HUDEP-2 (cell line): ENCODE measurements around the gene IDI2.
A peak's percentile ranks its signal among the peaks of the same experiment; 100 is the strongest.
"Not testable (repeated sequence)": the region's sequence is repeated elsewhere in the genome, so short reads cannot be mapped to it uniquely, and the experiment has no call there.

Source experiments
- DNase-seq, 76 experiments: peaks; one replicate each; lab custom pipeline; 2025; ENCODE audit not compliant: unreplicated experiment in 76 of 76; lab: John Stamatoyannopoulos, UW

The IDI2 gene

DNA sequence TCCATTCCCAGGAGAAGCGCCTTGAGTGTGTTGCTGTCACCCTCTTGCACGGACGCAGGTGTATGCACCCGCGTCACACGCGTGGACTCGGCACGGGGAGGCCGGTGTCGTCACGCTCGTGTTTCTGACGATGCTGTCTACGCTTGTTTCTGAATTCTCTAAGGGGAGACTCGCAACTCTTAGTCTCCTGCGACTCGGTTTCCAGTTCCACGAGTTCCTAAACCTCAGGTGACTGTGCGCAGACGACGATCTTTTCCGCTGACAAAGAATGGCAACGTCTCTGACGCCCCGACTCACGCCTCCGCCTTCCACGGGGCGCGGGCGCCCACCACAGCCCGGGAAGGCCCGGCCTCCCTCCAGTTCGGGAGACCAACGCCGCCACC, 22.7 kb upstream of the IDI2 start:
- peak in 3 of 76 experiments; percentile 33 to 52 (median 50) for DNase-seq

DNA sequence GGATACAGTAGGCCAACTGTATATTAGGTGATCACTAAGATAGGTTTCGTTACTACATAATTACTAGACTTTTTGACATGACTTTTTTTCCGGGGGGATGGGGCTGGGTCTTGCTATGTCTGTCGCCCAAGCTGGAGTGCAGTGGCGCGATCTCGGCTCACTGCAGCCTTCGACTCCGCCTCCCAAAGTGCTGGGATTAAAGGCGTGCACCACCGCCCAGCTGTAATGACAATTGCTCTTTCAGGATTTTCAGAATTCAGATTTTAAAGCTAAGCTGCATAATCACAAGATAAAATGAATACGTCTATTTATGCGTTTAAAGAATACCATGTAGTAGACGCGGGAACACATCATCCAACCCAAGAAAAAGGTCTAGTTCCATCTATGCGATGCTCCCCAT, 22.3 kb upstream of the IDI2 start:
- DNase-seq = peak in 26 of 76 experiments; percentile 2 to 35 (median 17)

DNA sequence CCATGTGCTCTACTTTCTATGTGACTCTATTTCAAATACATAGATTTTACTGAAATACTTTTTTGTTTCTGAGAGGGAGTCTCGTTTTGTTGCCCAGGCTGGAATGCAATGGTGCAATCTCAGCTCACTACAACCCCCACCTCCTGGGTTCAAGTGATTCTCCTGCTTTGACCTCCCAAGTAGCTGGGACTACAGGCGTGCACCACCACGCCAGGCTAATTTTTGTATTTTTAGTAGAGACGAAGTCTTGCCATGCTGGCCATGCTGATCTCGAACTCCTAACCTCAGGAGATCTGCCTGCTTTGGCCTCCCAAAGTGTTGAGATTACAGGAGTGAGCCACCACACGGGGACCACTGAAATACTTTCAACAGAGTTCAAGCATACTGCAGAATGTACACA, 19.8 kb upstream of the IDI2 start:
- DNase-seq = no peak

DNA sequence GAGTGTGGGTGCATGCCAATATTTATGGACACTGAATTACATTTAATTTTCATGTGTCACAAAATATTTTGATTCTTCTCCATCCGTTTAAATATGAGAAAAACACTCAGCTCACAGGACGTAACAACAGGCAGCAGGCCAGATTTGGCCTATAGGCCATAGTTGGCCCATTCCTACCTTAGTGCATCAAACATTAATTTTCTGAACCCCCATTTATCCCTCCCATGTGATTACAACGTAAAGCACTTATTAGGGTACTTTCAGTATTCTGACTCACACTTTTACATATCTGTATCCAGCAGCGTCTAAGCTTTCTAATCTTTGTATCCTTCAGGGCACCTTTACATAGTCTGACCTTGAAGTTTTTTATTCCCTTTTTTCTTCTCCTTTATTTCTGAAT, 19.3 kb upstream of the IDI2 start:
- DNase-seq = no peak

DNA sequence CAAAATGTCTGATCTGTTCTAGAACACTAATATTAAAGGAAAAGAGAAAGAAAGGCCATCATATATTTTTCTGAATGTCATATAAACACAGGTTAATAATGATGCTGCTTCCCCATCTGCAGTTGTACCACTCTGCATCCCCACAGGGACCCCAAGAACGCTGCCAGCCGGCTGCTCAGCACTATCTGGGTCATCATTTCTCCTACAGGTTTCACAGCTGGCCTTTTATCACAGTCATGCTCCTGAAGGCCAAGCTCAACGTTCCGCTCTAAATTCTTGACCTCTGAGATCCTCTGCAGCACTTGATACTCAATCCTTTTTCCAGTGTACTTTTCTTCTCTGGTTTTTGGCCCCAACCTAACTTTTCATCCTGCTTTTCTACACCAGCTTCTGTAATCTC, 18.5 kb upstream of the IDI2 start:
- no peak for DNase-seq

DNA sequence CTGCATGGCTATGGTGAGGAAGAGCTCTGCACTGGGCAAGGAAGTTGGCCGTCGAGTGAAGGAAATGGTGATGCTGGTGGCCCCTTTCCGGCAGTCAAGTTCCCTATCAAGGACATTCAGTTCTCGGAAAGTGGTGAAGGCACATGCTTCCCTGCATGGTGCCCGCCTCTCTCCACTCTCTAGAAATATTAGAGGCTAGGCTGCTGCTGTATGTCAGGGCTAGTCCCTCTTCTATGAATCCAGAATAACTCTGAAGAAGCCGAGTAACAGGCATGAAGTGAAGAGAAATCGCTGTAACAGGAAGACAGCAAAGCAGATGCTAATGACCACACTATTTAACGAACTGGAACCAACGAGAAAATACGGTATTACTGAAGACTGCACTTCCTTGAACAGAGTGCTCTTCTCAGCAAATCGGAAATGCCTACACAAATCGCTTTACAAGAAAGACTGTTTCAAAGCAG, 17.9 kb upstream of the IDI2 start:
- DNase-seq = no peak

DNA sequence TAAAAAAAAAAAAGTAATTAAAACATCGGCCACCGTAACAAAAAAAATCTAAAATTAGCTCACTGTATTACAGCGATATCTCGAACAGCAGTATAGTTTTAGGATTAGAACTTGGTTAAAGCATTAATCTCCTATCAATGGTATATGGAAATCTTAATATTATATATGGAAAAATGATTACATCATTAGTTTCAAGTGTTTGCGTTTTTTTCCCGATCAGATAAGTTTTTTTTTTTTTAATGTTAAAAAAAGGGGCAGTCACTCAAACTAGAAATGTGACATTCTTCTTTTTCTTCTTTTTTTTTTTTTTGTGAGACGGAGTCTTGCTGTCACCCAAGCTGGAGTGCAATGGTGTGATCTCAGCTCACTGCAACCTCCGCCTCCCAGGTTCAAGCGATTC, 15.9 kb upstream of the IDI2 start:
- no peak for DNase-seq

DNA sequence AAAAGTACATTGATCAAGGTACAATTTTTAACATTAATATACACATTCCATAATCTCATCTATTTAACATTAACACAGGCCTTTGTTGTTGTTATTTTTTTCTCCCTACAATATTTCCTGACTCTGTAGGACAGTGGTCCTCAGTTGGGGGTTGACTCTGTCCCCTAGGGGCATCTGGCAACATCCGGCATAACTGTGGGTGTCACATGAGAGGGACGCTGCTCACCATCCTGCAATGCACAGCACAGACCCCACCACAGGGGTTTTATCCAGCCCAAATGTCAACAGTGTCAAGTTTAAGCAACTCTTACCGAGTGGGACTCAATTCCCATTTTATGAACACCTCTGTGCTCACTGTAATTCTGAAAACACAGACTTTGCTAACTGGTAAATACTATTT, 14.5 kb upstream of the IDI2 start:
- DNase-seq = no peak

DNA sequence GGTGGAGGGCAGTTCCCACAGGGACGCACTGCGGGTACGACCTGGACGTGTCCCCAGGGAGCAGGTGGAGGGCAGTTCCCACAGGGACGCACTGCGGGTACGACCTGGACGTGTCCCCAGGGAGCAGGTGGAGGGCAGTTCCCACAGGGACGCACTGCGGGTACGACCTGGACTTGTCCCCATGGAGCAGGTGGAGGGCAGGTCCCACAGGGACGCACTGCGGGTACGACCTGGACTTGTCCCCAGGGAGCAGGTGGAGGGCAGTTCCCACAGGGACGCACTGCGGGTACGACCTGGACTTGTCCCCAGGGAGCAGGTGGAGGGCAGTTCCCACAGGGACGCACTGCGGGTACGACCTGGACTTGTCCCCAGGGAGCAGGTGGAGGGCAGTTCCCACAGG, 13.1 kb upstream of the IDI2 start:
- DNase-seq = not testable (repeated sequence)

DNA sequence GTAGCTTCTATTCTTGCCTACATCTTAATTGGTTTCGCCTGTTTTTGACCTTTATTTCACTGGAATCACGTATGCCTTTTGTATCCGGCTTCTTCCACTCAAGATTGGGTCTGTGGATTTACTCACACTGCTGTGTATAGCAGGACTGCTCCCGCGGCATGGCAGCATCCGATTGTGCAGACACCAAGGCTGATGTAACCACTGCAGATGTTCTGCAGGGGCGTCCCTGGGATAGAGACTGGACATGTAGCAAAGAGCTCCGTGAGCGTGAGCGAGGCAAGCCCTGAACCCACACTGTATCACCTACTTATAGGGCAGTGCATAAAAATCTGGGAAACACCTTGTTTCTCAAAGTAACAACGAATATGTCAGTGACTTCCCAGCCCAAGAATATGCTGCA, 11.4 kb upstream of the IDI2 start:
- DNase-seq = no peak

DNA sequence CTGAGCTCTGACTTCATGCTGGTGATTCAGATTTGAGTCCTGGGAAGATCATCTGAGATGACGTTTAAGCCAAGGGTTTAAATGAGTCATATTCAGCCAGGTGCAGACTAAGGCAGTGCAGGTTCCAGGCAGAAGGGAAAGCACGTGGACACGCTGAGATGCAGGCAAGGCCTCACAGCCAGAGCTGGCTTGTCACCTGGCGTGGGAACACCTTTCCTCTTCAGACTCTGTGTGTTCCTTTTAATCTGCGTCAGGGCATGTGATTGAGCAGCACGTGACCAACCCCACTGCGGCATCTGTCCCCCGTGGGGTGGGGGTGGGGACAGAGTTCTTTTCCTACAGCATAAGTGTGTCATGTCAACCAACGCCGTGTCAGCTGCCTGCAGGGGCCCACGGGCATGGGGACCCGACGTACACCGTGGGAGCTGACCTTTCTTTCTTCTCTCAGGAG, 10.7 kb upstream of the IDI2 start:
- no peak for DNase-seq

DNA sequence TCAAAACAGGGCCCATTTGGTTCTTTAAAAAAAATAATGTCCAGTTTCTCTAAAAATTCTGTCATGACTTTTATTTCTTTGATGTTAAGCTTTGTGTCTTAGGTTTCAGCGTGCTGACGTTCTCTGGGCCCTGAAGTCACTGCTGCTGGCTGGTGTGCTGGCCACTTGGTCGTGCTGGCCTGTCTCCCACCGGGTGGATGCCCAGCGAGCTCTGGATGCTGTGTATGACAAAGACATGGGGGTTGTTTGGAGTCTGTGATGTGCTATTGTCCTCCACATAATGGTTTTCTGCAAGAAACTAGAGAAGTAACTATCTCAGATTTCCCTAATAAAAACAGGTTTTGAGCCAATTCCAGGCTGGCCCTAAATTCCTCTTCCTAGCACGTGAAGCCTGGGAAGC, 9.5 kb upstream of the IDI2 start:
- no peak for DNase-seq

DNA sequence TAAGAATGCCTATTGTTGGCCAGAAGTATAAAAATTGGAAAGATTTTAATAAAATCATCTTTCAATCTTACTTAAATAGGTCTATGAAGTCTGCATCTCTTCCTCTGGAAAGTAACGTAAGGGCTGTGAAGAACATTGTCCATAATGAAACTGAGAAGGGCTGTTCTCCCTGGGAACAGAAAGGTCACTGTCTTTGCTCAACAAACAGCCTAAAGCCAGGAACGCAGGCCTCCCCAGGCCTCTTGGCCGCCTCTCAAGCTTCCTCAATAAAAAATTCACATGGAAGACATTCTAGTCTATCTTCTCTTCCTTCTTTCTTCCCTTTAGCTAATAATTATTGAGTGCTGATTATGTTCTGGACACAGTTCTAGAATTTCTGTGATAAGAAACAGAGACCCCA, 9.1 kb upstream of the IDI2 start:
- DNase-seq = no peak

DNA sequence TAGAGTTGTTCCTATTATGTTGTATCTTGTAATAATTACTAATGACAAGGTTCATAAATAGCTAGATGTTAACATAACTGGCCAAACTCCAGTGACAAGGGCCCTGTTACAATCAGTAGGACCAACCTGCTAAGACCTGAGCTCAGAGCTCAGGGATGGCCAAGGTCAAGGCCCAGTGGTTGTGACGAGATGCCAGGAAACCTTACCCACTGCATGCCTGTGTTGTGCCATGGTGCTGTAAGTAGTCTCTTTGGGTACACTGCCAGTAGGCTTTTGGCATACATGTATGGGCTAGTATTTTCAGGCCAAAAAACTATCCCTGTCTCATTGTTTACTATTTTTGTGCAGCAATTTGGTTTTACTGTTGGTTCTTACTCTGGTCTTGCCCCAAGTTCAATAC, 7.9 kb upstream of the IDI2 start:
- no peak for DNase-seq

DNA sequence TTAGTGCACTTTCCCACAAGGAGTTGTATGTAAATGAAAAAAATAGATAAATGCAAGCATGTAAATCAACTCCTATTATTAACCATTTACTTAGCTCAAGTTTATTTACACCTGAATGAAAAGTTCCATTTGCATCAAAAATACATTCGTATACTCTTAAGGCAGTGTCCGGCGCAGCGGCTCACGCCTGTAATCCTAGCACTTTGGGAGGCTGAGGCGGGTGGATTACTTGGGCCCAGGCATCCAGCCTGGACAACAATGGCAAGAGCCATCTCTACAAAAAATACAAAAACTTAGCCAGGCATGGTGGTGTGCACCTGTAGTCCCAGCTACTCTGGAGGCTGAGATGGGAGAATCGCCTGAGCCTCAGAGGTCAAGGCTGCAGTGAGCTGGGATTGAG, 4.2 kb upstream of the IDI2 start:
- DNase-seq = no peak

DNA sequence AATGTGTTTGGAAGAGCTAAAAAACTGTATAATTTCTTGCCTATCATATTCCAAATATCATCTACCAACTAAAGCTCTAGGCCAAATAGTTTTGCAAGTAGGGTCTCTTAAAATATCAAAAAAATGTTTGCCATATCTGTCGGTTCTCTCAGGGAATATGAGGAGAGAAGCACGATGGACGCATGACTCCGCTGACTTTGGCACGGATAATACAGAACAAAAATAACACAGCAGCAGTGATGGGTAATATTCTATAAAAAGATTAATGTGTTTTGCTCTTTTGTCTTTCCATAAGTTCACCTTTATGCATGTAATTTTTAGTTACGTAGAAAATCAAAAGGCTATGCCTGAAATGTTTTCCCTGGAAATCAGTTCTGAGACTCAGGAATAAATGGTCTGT, 919 bp upstream of the IDI2 start:
- DNase-seq = no peak

DNA sequence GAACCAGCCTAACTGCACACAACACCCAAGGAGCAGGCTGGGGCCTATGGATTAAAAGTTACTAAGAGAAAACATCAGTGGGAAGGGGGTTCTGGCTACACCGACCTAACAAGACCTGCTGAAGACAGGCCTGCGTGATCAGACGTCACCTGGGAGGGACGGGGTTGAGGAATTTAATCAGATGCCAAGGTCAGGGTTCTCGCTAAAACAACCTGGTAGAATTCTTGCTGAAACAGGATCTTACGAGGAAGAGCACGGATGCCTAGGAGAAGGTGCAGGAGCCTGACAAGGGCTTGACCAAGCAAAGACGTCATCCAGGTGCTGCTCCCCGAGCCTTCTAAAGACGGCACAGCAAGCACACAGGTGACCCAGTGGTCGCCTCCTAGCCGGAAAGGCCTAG, 1.6 kb downstream of the IDI2 start:
- no peak for DNase-seq

DNA sequence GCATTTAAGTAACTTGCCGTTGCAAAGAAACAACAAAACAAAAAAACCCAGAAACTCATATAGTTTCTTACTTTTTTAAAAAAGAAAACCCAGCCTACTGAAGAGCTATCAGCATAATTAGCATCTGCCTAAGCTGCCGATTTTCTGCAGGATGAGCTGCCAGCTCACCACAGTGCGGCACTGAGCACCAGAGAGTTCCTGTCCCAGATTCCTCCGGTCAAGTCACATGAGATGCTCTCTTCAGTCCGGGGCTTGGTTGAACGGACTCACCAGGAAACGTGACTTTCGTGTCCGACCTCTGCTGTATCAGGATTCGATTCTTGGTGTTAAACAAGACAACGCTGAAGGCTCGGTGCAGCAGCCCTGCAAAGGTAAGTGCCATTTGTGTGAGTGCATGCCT, 3.2 kb downstream of the IDI2 start:
- DNase-seq = no peak

DNA sequence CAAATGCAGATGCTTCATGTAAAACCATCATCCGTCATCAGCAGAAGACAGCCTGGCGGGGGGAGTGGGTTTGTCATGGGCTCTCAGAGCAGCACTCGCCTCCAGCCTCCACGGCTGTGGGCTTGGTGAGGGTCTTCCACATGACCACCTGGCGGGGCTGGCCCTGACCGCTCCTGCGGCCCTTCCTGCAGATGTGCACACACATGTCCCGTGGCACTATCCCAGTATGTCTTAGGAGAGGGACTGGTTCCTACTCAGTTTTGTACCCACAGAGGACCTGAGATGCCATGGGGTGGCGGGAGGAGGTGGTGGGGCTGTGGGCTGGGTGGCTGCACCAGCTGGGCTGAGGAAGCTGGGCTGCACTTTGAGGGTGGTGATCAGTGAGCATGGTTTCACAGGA, 4.7 kb downstream of the IDI2 start:
- no peak for DNase-seq

DNA sequence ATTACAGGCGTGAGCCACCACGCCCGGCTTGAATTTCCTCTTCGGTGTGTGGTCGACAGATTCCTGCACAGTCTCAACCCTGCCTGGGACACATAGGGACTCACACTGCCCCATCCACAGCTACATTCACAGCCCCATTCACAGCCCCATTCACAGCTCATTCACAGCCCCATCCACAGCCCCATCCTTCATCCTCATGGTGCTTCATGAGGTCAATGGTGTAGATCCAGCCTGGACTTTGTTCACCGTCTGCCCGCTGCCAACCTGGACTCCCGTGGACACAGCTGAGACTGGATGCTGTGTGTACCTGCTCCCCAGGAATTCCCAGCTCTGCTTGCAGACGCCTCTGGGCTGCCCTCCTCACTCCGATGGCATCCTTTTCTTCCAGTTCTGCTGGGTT, 5.2 kb downstream of the IDI2 start:
- no peak for DNase-seq

DNA sequence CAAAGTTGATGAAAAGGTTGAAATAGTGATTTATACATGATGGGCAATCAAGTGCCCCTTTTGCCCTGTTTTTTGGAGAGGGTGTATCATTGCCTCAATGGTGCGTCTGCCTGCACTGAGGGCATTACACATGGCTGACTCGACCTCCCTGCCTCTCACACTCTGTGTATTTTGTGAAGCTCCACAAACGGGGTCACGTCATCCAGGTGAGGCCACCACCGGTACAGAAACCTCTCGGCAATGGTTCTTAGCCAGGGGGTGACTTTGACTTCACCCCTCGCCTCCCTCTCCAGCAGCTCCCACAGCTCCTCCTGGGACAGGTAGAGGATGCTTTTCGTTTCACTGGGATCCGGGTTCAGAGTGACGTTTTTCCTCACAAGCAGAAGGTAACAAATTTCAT, 6.3 kb downstream of the IDI2 start:
- DNase-seq = no peak

DNA sequence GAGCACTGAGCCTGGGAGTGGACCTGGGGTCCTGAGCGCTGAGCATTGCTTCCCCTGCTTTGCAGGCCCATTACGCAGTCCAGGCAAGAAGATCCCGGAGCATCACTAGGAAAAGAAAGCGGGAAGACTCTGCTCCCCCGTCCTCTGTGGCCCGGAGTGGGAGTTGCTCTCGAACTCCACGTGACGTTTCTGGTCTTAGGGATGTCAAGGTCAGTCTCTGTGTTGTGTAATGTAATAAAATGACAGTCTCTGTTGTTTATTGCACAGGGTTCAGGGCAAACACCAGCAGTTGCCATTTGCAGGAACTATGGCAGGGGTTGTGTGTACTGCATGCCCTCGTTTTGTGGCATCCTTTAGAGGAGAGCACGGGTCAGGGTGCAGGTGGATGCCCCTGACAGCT, 10.0 kb downstream of the IDI2 start:
- no peak for DNase-seq

DNA sequence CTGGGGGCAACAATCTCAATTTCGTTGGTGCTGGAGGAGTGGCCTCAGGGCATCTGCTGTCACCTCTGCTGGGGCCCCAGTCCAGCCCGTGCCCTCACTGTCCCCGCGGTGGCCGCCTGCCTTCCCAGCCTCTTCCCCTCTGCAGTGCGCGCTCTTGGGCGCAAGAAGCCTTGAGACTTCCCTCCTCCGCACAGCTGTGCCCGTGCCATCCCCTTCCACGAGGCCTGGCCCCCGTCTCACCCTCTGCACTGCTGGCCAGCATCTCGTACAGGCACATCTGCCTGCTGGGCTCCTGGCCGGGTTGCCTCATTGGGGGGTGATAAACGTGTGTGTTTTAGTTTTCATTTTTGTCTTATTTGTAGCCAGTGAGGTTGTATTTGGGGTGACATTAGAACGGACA, 14.0 kb downstream of the IDI2 start:
- DNase-seq = no peak

DNA sequence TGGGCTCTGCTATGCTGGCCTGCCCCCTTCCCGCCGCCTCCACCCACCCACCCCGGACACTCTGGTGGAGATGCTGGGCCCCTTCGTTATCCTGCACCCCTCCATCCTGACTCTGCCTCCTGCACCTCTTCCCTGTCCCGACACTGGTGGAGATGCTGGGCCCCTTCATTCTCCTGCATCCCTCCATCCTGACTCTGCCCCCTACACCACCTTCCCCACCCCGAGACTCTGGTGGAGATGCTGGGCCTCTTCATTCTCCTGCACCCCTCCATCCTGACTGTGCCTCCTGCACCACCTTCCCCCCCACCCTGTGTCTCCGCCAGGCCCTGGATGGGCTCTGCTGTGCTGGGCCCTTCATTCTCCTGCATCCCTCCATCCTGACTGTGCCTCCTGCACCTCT, 15.0 kb downstream of the IDI2 start:
- DNase-seq = no peak
